GM12892 (cell line): ENCODE results near the gene GOLGA7B.

Source experiments
- POLR2A ChIP-seq: IDR thresholded peaks from 2 replicates; pipeline ENCODE4 v1.6.1; 2011; ENCODE audit warnings: low read depth, low read length, control low read depth
- POLR2AphosphoS5 ChIP-seq: IDR thresholded peaks from 2 replicates; pipeline ENCODE4 v1.6.1; 2011; ENCODE audit warnings: low read depth, low read length, control low read depth
- TAF1 ChIP-seq: IDR thresholded peaks from 2 replicates; pipeline ENCODE4 v1.6.1; 2011; ENCODE audit warnings: low read depth, mild to moderate bottlenecking, control low read depth, low read length, borderline replicate concordance

- no peak for TF ChIP-seq POLR2A
- no peak for TF ChIP-seq TAF1
- TF ChIP-seq POLR2AphosphoS5 = no peak
These were observed 55.6 kb downstream of the GOLGA7B start for GRCh38 chr10:97905276-97905675.
